Testis (tissue), 5 donors: ENCODE data around the gene RNU1-3. TPM values are rescaled to one million over a fixed set of nuclear protein-coding genes. Genes with fewer than 3 reads are reported as not detected.
"Not testable (repeated sequence)": the region's sequence is repeated elsewhere in the genome, so short reads cannot be mapped to it uniquely, and the experiment has no call there.

Source experiments
- DNase-seq: peaks from one replicate; pipeline ENCODE4 v3.0.0-alpha.2; 2019
- H3K27ac ChIP-seq, 2 donors: fragments of 200-600 bp; sonication (generic); one replicate each; pipeline ENCODE4 v1.5.1; 2019
- H3K27me3 ChIP-seq: fragments of 200-600 bp; sonication (generic); one replicate; pipeline ENCODE4 v1.5.1; 2019
- H3K36me3 ChIP-seq: fragments of 200-600 bp; sonication (generic); one replicate; pipeline ENCODE4 v1.5.1; 2017; ENCODE audit warnings: low read depth; ENCODE audit errors: missing control alignments
- H3K4me1 ChIP-seq: fragments of 200-600 bp; sonication (generic); one replicate; pipeline ENCODE4 v1.5.1; 2019
- H3K4me3 ChIP-seq, 2 donors: fragments of 200-600 bp; sonication (generic); one replicate each; pipeline ENCODE4 v1.5.1; 2017 to 2019
- H3K9me3 ChIP-seq: fragments of 200-600 bp; sonication (generic); one replicate; pipeline ENCODE4 v1.5.1; 2017
- WGBS, 2 donors: methylation state at CpG; one replicate each; pipeline ENCODE4 v1.1.5; 2018; 5-methylcytosine and 5-hydroxymethylcytosine counted together
- intact Hi-C: fragments of 100-400 bp; cut with DNase I; formaldehyde crosslinking; loops from one replicate; pipeline ENCODE4 v1.15.1; 2023; ENCODE audit warnings: low total_unique reads
- long read RNA-seq, 2 donors: transcript quantifications; one replicate each; lab custom pipeline, GENCODE V29; 2026
- polyA plus RNA-seq: library from polyadenylated mRNA; stranded (reverse); fragments of 350-450 nt; fragmentation: Illumina TruSeq; extraction: RNeasy Lipid Tissue Mini Kit (QIAGEN cat#74804); gene quantifications from one replicate; pipeline ENCODE4 v1.2.3, GENCODE V29; 2014; ENCODE audit warnings: low read depth, low replicate concordance; ENCODE audit not compliant: insufficient read depth
- total RNA-seq, 2 donors: library from RNA; depleted of rRNA; stranded (reverse); fragments of >200 nt; gene quantifications; one replicate each; pipeline ENCODE4 v1.2.3, GENCODE V29; 2016
- TF ChIP-seq, protein P1 (sequence below), 3 experiments: fragments of 450-650 bp in 2 of 3; fragments of 200-600 bp in 1 of 3; sonication (generic) in 1 of 3; IDR thresholded peaks; one replicate each; pipeline ENCODE4 v1.5.1; 2016 to 2019; ENCODE audit warnings: antibody characterized with exemption in 3 of 3, mild to moderate bottlenecking in 2 of 3, moderate library complexity in 1 of 3

Gene RNU1-3
- total RNA-seq = under 1 TPM; under 0.01 TPM
- 18.9 TPM for polyA plus RNA-seq
- long read RNA-seq, donor 1 = 0 reads
- long read RNA-seq, donor 2 = 0 reads

DNA sequence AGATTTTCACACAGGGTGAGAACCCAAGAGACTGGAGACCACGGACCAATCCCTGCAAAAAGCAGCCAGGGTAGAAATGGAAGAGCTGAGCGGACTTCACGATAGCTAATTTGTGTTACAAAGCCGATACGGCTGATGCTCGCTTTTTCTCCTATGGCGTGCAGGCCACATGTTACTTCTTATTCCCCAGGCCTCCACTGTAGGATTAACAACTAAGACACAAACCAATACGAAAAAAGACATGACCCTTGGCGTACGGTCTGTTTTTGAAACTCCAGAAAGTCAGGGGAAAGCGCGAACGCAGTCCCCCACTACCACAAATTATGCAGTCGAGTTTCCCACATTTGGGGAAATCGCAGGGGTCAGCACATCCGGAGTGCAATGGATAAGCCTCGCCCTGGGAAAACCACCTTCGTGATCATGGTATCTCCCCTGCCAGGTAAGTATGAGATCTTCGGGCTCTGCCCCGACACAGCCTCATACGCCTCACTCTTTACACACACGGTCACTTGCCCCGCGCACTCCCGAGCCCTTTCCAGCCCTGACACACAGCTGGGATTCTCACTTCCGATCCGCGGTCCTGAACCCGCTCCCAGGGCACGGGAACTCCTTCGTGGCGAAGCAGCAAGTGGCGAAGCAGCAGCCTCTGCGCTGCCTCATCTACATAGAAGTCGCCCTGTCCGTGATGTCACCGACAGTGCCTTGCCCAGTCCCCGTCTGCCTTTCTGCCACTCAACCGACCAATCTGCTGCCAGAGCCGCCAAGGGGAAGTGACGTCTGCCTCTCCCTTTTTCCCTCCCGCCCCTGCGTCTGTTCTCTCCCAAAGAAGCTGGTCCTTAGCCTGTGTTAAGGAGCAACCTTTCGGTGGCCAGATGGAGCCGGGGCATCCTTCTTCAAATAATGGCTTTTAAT, at the start of gene RNU1-3:
RNU1-3 (minus strand) TSS at position 447 of the 912 bp plus-strand sequence.
- H3K36me3 ChIP-seq, H3K4me3 ChIP-seq, H3K4me1 ChIP-seq, intact Hi-C loops, H3K27ac ChIP-seq, H3K27me3 ChIP-seq, DNase-seq, H3K9me3 ChIP-seq: not testable (repeated sequence)
- WGBS, 2 donors = no CpG with 5 or more reads among the region's 45 CpGs

DNA sequence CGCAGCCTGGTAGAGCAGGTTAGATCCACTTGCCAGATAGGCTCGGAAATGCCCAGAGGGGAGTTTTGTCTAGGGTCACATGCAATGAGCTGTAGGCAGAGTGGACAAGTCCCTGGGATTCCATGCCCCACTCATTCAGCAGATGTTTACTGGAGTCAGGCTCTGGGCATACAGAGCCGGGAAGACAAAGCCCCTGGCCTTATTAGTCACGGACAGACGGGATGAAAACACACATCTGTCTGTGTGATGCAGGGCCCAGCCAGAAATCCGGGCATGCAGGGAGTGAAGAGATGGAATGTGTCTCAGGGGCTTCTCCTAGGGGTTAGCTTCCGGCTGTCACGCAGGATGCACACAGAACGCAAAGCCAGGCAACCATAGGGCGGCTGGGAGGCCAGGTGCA, 46.7 kb upstream of the RNU1-3 start:
- not testable (repeated sequence) for H3K4me1 ChIP-seq
- WGBS, 2 donors = 85 to 93% methylated on average over 4 to 5 of the region's 10 CpGs

DNA sequence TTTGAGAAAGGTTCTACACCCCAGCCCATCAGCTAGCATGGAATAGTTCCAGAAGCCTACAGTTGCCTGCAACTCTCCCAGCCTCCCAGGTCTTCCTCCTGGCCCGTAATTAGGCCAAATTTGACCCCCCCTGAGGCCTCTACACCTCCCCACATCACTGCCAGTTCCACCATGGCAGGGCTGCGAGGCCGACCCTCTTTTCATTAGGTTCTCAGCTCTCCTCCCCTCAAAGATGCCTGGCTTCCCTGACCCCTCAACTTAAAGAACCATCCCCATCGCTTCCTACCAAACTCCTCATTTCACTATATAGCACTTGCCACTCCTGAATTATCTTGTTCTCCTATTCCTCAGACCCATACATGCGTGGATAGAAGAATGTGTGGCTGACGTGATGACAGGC, 46.2 kb upstream of the RNU1-3 start:
- H3K9me3 ChIP-seq, H3K4me3 ChIP-seq, H3K27ac ChIP-seq, intact Hi-C loops, DNase-seq, H3K4me1 ChIP-seq, H3K27me3 ChIP-seq, H3K36me3 ChIP-seq: not testable (repeated sequence)
- WGBS, 2 donors = 88 to 100% methylated on average over 3 to 6 of the region's 6 CpGs

More for the DNA sequence above, 46.7 kb upstream of the RNU1-3 start:
- intact Hi-C loops, H3K4me3 ChIP-seq, H3K27me3 ChIP-seq, H3K27ac ChIP-seq, H3K36me3 ChIP-seq, H3K9me3 ChIP-seq, DNase-seq: not testable (repeated sequence)

DNA sequence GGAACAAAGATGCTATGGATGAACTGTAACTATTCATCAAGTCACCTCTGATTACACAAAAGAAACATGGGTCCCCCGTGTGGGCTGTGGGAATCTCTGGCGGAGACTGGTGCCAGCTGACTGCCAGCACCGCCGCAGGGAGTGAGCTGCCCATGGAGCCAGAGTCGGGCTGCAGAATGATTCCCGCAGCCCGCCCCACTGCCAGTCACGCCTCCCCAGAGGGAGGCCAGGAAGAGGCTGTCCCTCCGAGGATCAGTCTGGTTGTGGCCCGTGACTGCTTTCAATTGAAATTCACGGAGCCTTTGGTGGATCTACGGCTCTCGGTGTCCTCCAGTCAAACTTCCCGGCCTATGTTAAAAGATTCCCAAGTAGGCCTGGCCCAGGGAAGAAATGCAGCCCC, 45.8 kb upstream of the RNU1-3 start:
- peak; percentile 79 for DNase-seq

DNA sequence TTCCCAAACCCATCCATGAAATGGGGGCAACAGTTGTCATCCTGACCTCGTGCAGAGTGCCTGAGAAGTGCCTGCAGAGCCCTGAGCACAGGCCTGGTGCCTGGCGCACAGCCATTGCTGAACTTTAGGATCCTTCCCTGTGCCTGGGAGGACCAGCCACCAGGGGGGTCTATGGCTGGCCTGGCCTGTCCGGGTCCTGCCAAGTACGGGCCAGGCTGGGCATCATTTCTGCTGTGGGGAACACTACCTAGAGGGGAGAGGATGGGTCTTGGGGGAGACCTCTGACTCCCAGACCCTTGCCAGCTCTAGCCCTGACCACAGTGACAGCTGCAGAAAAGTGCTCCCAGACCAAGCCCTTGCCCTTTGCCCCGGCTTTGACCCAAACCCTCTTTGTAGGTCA, 45.4 kb upstream of the RNU1-3 start:
- DNase-seq = peak; percentile 25

More for the DNA sequence above, 45.8 kb upstream of the RNU1-3 start:
- H3K4me3 ChIP-seq, intact Hi-C loops, H3K27me3 ChIP-seq, H3K36me3 ChIP-seq, H3K4me1 ChIP-seq, H3K27ac ChIP-seq, H3K9me3 ChIP-seq: not testable (repeated sequence)
- WGBS, 2 donors = 70 to 78% methylated on average over 13 to 14 of the region's 14 CpGs

DNA sequence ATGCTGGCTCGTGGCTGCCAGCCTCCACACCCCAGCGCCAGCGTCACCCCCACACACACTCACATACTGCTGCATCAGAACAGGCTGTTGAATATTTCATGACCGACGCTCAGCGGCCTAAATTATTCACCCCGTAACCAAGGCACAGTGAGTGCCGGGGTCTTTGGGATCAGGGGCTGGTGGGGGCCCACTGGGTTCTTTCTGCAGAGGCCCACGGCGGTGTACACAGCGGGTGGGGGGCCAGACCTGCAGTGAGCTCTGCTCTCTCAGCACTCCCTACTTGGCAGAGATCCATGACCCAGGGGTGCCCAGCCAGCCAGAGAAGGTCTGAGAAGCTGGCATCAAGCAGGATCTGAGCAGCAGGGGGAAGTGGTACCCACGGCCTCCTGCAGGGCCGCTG, 43.9 kb upstream of the RNU1-3 start:
- H3K27ac ChIP-seq, DNase-seq, H3K36me3 ChIP-seq, H3K4me1 ChIP-seq, intact Hi-C loops, H3K4me3 ChIP-seq, H3K27me3 ChIP-seq, H3K9me3 ChIP-seq: not testable (repeated sequence)
- 74 to 78% methylated on average over 8 to 10 of the region's 13 CpGs for WGBS, 2 donors

More for the DNA sequence above, 45.4 kb upstream of the RNU1-3 start:
- H3K4me1 ChIP-seq, H3K4me3 ChIP-seq, H3K36me3 ChIP-seq, intact Hi-C loops, H3K27me3 ChIP-seq, H3K27ac ChIP-seq, H3K9me3 ChIP-seq: not testable (repeated sequence)
- 74 to 77% methylated on average over 3 of the region's 5 CpGs for WGBS, 2 donors

DNA sequence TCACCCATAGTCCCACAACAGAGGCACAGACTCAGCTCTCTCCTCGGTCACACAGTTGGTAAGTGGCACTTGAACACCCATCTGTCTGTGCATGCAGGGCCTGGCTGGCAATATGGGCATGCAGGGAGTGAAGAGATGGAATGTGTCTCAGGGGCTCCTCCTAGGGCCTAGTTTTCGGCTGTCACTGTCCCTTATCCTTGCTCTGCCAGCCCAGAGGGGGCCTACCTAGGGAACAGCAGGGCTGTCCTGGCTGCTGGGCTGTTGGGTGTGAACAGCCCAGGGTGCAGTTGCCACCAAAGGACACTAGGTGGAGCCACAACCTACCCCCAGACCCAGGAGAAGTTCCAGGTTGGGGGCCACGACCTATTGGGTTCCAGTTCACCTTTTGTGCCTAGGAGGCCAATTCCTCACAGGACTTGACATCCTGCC, 42.9 kb upstream of the RNU1-3 start:
- intact Hi-C loops, H3K36me3 ChIP-seq, H3K27ac ChIP-seq, H3K27me3 ChIP-seq, H3K4me1 ChIP-seq, H3K9me3 ChIP-seq, DNase-seq, H3K4me3 ChIP-seq: not testable (repeated sequence)
- TF ChIP-seq, protein P1, sequence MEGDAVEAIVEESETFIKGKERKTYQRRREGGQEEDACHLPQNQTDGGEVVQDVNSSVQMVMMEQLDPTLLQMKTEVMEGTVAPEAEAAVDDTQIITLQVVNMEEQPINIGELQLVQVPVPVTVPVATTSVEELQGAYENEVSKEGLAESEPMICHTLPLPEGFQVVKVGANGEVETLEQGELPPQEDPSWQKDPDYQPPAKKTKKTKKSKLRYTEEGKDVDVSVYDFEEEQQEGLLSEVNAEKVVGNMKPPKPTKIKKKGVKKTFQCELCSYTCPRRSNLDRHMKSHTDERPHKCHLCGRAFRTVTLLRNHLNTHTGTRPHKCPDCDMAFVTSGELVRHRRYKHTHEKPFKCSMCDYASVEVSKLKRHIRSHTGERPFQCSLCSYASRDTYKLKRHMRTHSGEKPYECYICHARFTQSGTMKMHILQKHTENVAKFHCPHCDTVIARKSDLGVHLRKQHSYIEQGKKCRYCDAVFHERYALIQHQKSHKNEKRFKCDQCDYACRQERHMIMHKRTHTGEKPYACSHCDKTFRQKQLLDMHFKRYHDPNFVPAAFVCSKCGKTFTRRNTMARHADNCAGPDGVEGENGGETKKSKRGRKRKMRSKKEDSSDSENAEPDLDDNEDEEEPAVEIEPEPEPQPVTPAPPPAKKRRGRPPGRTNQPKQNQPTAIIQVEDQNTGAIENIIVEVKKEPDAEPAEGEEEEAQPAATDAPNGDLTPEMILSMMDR (IDR thresholded peaks at IDR 0.05) = peak in 1 of 3 experiments; percentile 73
- 60% methylated on average over 2 of the region's 3 CpGs for WGBS, 2 donors

DNA sequence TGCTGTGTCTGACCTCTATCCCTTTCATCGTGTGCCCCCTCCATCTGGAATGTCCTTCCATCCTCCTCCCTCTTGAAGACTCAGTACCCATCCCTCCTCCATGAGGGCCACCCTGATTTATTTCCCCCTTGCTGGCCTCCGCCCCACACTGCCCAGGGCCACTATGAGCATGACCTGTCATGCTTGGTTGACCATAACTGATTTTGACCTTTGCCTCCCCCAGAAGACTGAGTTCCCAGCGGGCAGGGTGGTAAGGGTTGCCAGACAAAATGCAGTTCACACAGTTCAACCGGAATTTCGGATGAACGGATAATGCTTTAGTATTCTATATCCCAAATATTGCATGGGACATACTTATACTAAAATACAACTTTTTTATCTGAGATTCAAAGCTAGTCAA, 42.0 kb upstream of the RNU1-3 start:
- H3K4me1 ChIP-seq, H3K9me3 ChIP-seq, H3K36me3 ChIP-seq, H3K4me3 ChIP-seq, H3K27me3 ChIP-seq, H3K27ac ChIP-seq, intact Hi-C loops, DNase-seq: not testable (repeated sequence)
- no CpG with 5 or more reads among the region's 6 CpGs for WGBS, 2 donors

DNA sequence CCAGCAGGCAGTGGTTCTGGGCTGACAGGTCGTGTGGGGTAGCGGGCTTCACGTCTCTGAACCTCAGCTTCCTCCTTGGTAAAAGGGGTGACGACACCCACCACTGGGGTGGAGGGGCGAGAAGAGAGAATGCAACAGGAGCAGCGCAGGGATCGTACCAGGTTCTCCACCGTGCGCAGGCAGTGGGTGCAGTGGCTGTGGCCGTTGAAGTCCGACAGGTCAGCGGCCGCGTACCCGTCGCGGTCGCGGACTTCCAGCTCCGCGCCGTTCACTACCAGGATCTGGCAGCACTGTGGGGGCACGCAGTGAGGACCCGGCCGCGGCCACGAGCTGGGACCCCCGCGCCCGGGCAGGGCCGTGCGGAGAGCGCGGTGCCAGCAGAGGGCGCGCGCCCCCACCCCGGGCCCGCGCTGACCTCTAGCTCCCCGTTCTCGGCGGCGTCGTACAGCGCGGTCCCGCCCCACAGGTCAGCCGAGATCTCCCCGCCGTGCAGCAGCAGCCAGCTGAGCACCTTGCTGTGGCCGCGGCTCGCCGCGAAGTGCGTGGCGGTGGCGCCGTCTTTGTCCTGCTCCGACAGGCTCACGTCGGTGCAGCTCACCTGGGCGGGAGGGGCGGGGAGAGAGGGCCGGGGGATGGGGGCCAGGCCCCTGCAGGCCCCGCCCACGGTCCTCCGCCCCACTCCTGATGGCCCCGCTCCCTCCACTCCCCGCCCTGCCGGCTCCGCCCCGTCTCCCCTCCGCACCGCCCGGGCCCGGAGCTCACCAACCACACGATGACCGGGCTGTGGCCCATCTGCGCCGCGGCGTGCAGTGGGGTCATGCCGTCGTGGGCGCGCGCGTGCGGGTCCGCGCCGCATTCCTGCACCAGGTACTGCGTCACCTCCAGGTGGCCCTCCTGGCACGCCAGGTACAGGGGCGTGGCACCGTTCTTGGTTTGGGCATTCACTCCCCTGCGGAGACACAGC, 40.7 kb upstream of the RNU1-3 start:
- H3K9me3 ChIP-seq, H3K27me3 ChIP-seq, H3K4me1 ChIP-seq, H3K27ac ChIP-seq, intact Hi-C loops, H3K36me3 ChIP-seq, DNase-seq: not testable (repeated sequence)
- 1 to 2% methylated on average over 26 to 27 of the region's 99 CpGs for WGBS, 2 donors
- peak overlapping the region; percentile 48 to 49 for H3K4me3 ChIP-seq

DNA sequence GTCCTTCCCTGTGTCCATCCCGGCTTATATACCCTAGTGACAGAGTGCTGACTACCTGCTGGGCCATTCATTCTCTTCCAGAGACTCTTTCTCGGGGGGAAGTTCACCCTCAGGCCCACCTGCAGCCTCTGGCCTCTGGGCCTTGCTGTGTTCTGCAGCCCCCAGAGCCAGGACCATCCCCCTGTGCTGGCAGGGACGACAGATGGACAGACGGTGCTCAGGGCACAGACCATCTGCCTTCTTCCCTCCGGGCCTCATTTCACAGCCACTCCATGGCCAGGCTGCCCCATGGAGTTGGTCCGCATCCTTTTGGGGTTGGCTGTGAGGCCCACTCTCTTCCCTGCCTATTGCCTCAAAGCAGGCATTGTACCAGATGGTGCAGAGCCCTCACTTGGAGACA, 39.6 kb upstream of the RNU1-3 start:
- intact Hi-C loops, DNase-seq, H3K27ac ChIP-seq, H3K4me1 ChIP-seq, H3K9me3 ChIP-seq, H3K4me3 ChIP-seq, H3K36me3 ChIP-seq, H3K27me3 ChIP-seq: not testable (repeated sequence)
- WGBS, 2 donors = 87 to 100% methylated on average over 4 to 6 of the region's 6 CpGs
